Pancreas (tissue), 10 donors: Measurements from ENCODE around the gene ARHGEF9. TPM values are rescaled to one million over a fixed set of nuclear protein-coding genes. Genes with fewer than 3 reads are reported as not detected.
"Not testable (repeated sequence)": the region's sequence is repeated elsewhere in the genome, so short reads cannot be mapped to it uniquely, and the experiment has no call there.

Experiments
- ATAC-seq, 4 donors: fragments of 200-7000 bp; cut with Tn5 transposase; one replicate each; pipeline versions ENCODE4 v1.8.0 to v1.9.1; 2020; ENCODE audit warnings: mild to moderate bottlenecking in 4 of 4, moderate library complexity in 4 of 4
- DNase-seq, 6 donors: peaks; one replicate each; pipeline ENCODE4 v3.0.0-alpha.2; 2020
- FAIRE-seq: peaks from 2 replicates; lab custom pipeline; 2012; peaks lifted over from hg19 to GRCh38; lab: Jason Lieb, UNC
- H3K27ac ChIP-seq, 4 donors: fragments of 200-600 bp; sonication (generic); 1 replicate in 3 of 4; 2 replicates in 1 of 4; pipeline versions ENCODE4 v1.5.0 to v1.8.0; 2020
- H3K27me3 ChIP-seq, 4 donors: fragments of 200-600 bp; one replicate each; pipeline ENCODE4 v1.8.0; 2021
- H3K36me3 ChIP-seq, 3 donors: fragments of 200-600 bp; sonication (generic) in 1 of 3; one replicate each; pipeline versions ENCODE4 v1.5.0 to v1.8.0; 2020 to 2021
- H3K4me1 ChIP-seq, 3 donors: fragments of 200-600 bp; one replicate each; pipeline ENCODE4 v1.8.0; 2021
- H3K4me3 ChIP-seq, 4 donors: fragments of 200-600 bp; sonication (generic) in 2 of 4; one replicate each; pipeline versions ENCODE4 v1.5.0 to v1.8.0; 2020 to 2021
- H3K9me3 ChIP-seq, 4 donors: fragments of 200-600 bp; one replicate each; pipeline ENCODE4 v1.8.0; 2021
- CTCF ChIP-seq, 4 donors: fragments of 200-600 bp; sonication (generic) in 3 of 4; IDR thresholded peaks; one replicate each; pipeline versions ENCODE4 v1.5.0 to v1.8.0; 2021; ENCODE audit warnings: antibody characterized with exemption in 4 of 4
- WGBS, 2 donors: extraction: QIAGEN DNeasy Blood & Tissue Kit; methylation state at CpG; one replicate each; pipeline ENCODE4 v1.1.7; 2013; 5-methylcytosine and 5-hydroxymethylcytosine counted together
- intact Hi-C, 3 donors: fragments of 100-400 bp; cut with DNase I; formaldehyde crosslinking; loops; one replicate each; pipeline versions ENCODE4 v1.11.1 to v1.14.2; 2022
- polyA plus RNA-seq, 2 donors: library from polyadenylated mRNA; stranded (reverse); fragments of 200-250 nt; gene quantifications; one replicate each; pipeline ENCODE4 v1.2.3, GENCODE V29; 2013
- total RNA-seq, 6 donors: library from RNA; stranded (reverse); fragmentation: NEBNext Ultra II Directional in 4 of 6; extraction: Animal tissue kit (Norgen Biotek cat#: 25700) in 4 of 6; gene quantifications; one replicate each; pipeline versions ENCODE4 v1.2.1 to v1.2.4, GENCODE V29; 2021 to 2023
- donor health status: healthy with polysubstance abuse.
- donor health status: DM: no; HTN: no; CAD: no; lungs with moderate emphysema.
- donor health status: DM: no; HTN: no; CAD: no.
- donor health status: control.
- donor health status: control.
- donor health status: Bipolar disorder and iron deficiency.
- donor health status: DM: yes; HTN: yes; CAD: no.
- donor health status: DM: no; HTN: no; CAD: no.
- donor health status: DM: no; HTN: no; CAD: no.
- donor health status: DM: yes; HTN: yes; CAD: no.

The ARHGEF9 gene
- total and polyA plus RNA-seq, 8 donors, result 5.8 to 18.3 (median 10.0) TPM

DNA sequence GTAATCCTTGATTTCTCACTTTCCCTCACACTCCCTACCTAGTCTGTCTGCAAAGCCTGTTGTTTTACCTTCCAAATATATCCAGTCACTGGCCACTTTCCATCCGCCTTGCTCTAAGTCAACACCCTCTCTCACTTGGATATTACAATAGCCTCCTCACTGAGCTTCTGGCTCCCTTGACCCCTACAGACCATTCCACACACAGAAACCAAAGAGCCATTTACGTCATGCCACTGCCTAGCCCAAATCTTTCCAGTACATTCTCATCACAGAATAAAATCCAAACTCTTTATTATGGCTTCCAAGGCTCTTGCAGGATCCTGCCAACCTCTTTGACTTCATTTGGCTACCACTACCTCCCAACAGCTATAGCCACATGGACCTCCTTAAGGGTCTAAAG lies 25.7 kb upstream of the ARHGEF9 start:
- WGBS, 2 donors, result 76 to 90% methylated on average over 2 of the region's 2 CpGs
- ATAC-seq, result no peak
- no peaks in the 10 kb centered on the region for H3K36me3 ChIP-seq
- no peak for FAIRE-seq
- no peak for DNase-seq
- H3K4me1 ChIP-seq, result no peaks in the 10 kb centered on the region
- no peaks in the 10 kb centered on the region for H3K9me3 ChIP-seq
- no peak for TF ChIP-seq CTCF (IDR thresholded peaks at IDR 0.05)
- H3K4me3 ChIP-seq, result no peak overlapping the region
- no peak overlapping the region for H3K27ac ChIP-seq
- no peaks in the 10 kb centered on the region for H3K27me3 ChIP-seq
- intact Hi-C loops, result no loop called here

- WGBS, 2 donors, result 24 to 28% methylated on average over 3 of the region's 3 CpGs
- DNase-seq (no peak), FAIRE-seq (no peak), ATAC-seq (peak in 2 of 4 donors; percentile 53 to 71)
- Histone ChIP-seq H3K27ac (no peak overlapping the region), H3K4me1 (no peaks in the 10 kb centered on the region), H3K9me3 (no peaks in the 10 kb centered on the region), H3K27me3 (no peaks in the 10 kb centered on the region), H3K36me3 (no peaks in the 10 kb centered on the region), H3K4me3 (no peak overlapping the region)
- no peak for TF ChIP-seq CTCF (IDR thresholded peaks at IDR 0.05)
- intact Hi-C loops, result no loop called here
Observed at GRCh38 chrX:63809173-63809572, 24.2 kb upstream of the ARHGEF9 start.

DNA sequence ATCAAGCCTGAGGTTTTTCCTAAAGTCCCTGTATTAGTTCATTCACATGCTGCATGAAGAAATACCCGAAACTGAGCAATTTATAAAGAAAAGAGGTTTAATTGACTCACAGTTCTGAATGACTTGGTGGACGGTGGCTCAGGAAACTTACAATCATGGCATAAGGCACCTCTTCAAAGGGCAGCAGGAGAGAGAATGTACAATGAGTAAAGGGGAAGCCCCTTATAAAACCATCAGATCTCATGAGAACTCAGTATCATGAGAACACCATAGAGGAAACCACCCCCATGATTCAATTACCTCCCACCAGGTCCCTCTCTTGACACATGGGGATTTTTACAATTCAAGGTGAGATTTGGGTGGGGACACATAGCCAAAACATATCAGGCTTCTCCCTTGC lies 10.4 kb upstream of the ARHGEF9 start:
- DNase-seq, intact Hi-C loops, H3K4me3 ChIP-seq, H3K4me1 ChIP-seq, FAIRE-seq, H3K27ac ChIP-seq, H3K36me3 ChIP-seq, H3K27me3 ChIP-seq, H3K9me3 ChIP-seq, ATAC-seq: not testable (repeated sequence)
- 82% methylated on average over 2 of the region's 2 CpGs for WGBS, 2 donors

- no peaks in the 10 kb centered on the region for H3K27me3 ChIP-seq
- TF ChIP-seq CTCF (IDR thresholded peaks at IDR 0.05), result no peak
Observed at GRCh38 chrX:63785708-63786040, 660 bp upstream of the ARHGEF9 start.

DNA sequence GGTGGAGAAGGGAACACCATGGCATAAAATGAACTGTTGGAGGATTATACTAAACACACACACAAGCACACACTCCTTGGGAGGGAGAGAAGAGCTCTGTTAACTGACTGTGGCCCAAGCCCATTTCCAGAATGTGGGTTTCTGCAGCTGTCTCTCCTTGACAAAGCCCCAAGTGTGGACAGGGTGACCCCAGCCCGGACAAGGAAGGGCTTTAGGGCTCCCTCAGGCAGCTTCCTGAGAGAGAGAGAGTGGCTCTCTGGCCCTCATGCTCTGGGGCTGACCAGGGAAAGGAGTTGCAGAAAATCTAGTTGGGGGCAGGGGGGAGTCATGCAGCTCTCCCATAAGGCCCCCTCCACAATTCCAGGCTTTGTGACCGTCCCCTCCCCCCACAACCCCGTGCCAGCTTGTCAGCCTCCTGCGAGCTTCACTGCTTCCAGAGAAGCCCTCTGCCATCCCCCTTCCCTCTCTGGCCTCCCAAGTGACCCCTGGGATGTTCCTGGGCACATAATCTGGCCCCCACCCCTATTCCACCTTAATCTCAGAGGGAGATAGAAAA lies 590 bp downstream of the ARHGEF9 start:
- TF ChIP-seq CTCF (IDR thresholded peaks at IDR 0.05), result no peak
- H3K27ac ChIP-seq, result no peak overlapping the region
- no peak for DNase-seq
- FAIRE-seq, result no peak
- WGBS, 2 donors, result 16 to 42% methylated on average over 4 of the region's 4 CpGs
- peak in 3 of 4 donors; percentile 48 to 54 (median 50) for ATAC-seq
- peak overlapping the region in 2 of 4 donors; percentile 30 to 42 for H3K4me3 ChIP-seq
- H3K9me3 ChIP-seq, result no peaks in the 10 kb centered on the region
- intact Hi-C loops, result no loop called here
- no peaks in the 10 kb centered on the region for H3K27me3 ChIP-seq
- H3K36me3 ChIP-seq, result no peaks in the 10 kb centered on the region
- no peaks in the 10 kb centered on the region for H3K4me1 ChIP-seq

More at GRCh38 chrX:63785708-63786040, 660 bp upstream of the ARHGEF9 start:
- WGBS, 2 donors, result 31 to 44% methylated on average over 4 of the region's 4 CpGs
- no peak overlapping the region for H3K27ac ChIP-seq
- H3K36me3 ChIP-seq, result no peaks in the 10 kb centered on the region
- DNase-seq (no peak), FAIRE-seq (no peak), ATAC-seq (peak in 1 of 4 donors; percentile 21)
- H3K4me3 ChIP-seq, result peak overlapping the region in 1 of 4 donors; percentile 42
- no peaks in the 10 kb centered on the region for H3K9me3 ChIP-seq
- no peaks in the 10 kb centered on the region for H3K4me1 ChIP-seq
- intact Hi-C loops, result no loop called here
